H9 (cell line): ENCODE measurements around the gene ADAMTSL5. TPM values are rescaled to one million over a fixed set of nuclear protein-coding genes. Genes with fewer than 3 reads are reported as not detected.
"Not testable (repeated sequence)": the region's sequence is repeated elsewhere in the genome, so short reads cannot be mapped to it uniquely, and the experiment has no call there.

Experiments
- DNase-seq: peaks from one replicate; pipeline ENCODE4 v3.0.0-alpha.2; 2017
- H2AFZ ChIP-seq: one replicate; pipeline ENCODE4 v1.6.1; 2013; ENCODE audit warnings: mild to moderate bottlenecking, low read length, control low read depth, moderate library complexity
- H2AK5ac ChIP-seq: 2 replicates; pipeline ENCODE4 v1.6.1; 2013; ENCODE audit warnings: low read length, control low read depth, mixed read lengths; ENCODE audit not compliant: insufficient read length
- H2BK120ac ChIP-seq: one replicate; pipeline ENCODE4 v1.6.1; 2013; ENCODE audit warnings: low read depth, mild to moderate bottlenecking, low read length, control low read depth, inconsistent platforms; ENCODE audit not compliant: poor library complexity, severe bottlenecking
- H2BK12ac ChIP-seq: 2 replicates; pipeline ENCODE4 v1.6.1; 2013; ENCODE audit warnings: low read length, control low read depth, mixed read lengths, low read depth; ENCODE audit not compliant: insufficient read length
- H2BK15ac ChIP-seq: 2 replicates; pipeline ENCODE4 v1.6.1; 2013; ENCODE audit warnings: low read depth, low read length, control low read depth
- H2BK20ac ChIP-seq: one replicate; pipeline ENCODE4 v1.6.1; 2013; ENCODE audit warnings: low read depth, mild to moderate bottlenecking, low read length, control low read depth, inconsistent platforms; ENCODE audit not compliant: poor library complexity, severe bottlenecking
- H2BK5ac ChIP-seq: 2 replicates; pipeline ENCODE4 v1.6.1; 2013; ENCODE audit warnings: low read length, control low read depth, mixed read lengths; ENCODE audit not compliant: insufficient read length
- H3K14ac ChIP-seq: 2 replicates; pipeline ENCODE4 v1.6.1; 2013; ENCODE audit warnings: low read length, control low read depth; ENCODE audit not compliant: insufficient read depth
- H3K18ac ChIP-seq: 2 replicates; pipeline ENCODE4 v1.6.1; 2013; ENCODE audit warnings: low read depth, mild to moderate bottlenecking, mixed read lengths, low read length, control low read depth; ENCODE audit not compliant: insufficient read length
- H3K23ac ChIP-seq: 2 replicates; pipeline ENCODE4 v1.6.1; 2013; ENCODE audit warnings: low read length, control low read depth, mixed read lengths, low read depth; ENCODE audit not compliant: insufficient read length
- H3K23me2 ChIP-seq: 2 replicates; pipeline ENCODE4 v1.6.1; 2013; ENCODE audit warnings: low read depth, mild to moderate bottlenecking, mixed read lengths, low read length, control low read depth; ENCODE audit not compliant: insufficient read length, poor library complexity, severe bottlenecking
- H3K27ac ChIP-seq: 2 replicates; pipeline ENCODE4 v1.5.1; 2013; ENCODE audit warnings: low read length, control low read depth, mixed read lengths, low read depth; ENCODE audit not compliant: insufficient read length
- H3K27me3 ChIP-seq: 2 replicates; pipeline ENCODE4 v1.6.1; 2013; ENCODE audit warnings: low read length, control low read depth, inconsistent platforms; ENCODE audit not compliant: insufficient read depth
- H3K4ac ChIP-seq: 2 replicates; pipeline ENCODE4 v1.6.1; 2013; ENCODE audit warnings: low read depth, mild to moderate bottlenecking, control low read depth, inconsistent platforms, low read length, moderate library complexity
- H3K4me1 ChIP-seq: 2 replicates; pipeline ENCODE4 v1.6.1; 2013; ENCODE audit warnings: low read length, control low read depth, inconsistent platforms; ENCODE audit not compliant: insufficient read depth
- H3K4me2 ChIP-seq: 2 replicates; pipeline ENCODE4 v1.6.1; 2013; ENCODE audit warnings: low read length, control low read depth, mixed read lengths; ENCODE audit not compliant: insufficient read length, insufficient read depth
- H3K56ac ChIP-seq: 2 replicates; pipeline ENCODE4 v1.6.1; 2013; ENCODE audit warnings: low read depth, mild to moderate bottlenecking, mixed read lengths, low read length, control low read depth; ENCODE audit not compliant: insufficient read length
- H3K79me1 ChIP-seq: 2 replicates; pipeline ENCODE4 v1.6.1; 2013; ENCODE audit warnings: low read depth, mild to moderate bottlenecking, moderate library complexity, low read length, control low read depth, inconsistent platforms; ENCODE audit not compliant: insufficient read depth, poor library complexity, severe bottlenecking
- H3K79me2 ChIP-seq: 2 replicates; pipeline ENCODE4 v1.6.1; 2013; ENCODE audit warnings: low read length, control low read depth, inconsistent platforms; ENCODE audit not compliant: insufficient read depth
- H3K9ac ChIP-seq: 2 replicates; pipeline ENCODE4 v1.6.1; 2013; ENCODE audit warnings: low read length, control low read depth, mixed read lengths; ENCODE audit not compliant: insufficient read length; ENCODE audit errors: extremely low read depth
- H3K9me3 ChIP-seq: one replicate; pipeline ENCODE4 v1.6.1; 2013; ENCODE audit warnings: low read depth, low read length, inconsistent platforms; ENCODE audit not compliant: control insufficient read depth
- H3T11ph ChIP-seq: one replicate; pipeline ENCODE4 v1.6.1; 2013; ENCODE audit warnings: mild to moderate bottlenecking, low read length, control low read depth, inconsistent platforms
- H4K20me1 ChIP-seq: one replicate; pipeline ENCODE4 v1.6.1; 2013; ENCODE audit not compliant: control insufficient read depth, insufficient read length, insufficient read depth
- H4K5ac ChIP-seq: 2 replicates; pipeline ENCODE4 v1.6.1; 2013; ENCODE audit warnings: low read depth, mild to moderate bottlenecking, mixed read lengths, low read length, control low read depth; ENCODE audit not compliant: insufficient read length
- H4K8ac ChIP-seq: replicated peaks from 2 replicates; pipeline ENCODE4 v1.6.1; 2013; ENCODE audit warnings: low read length, control low read depth, mixed read lengths, low read depth; ENCODE audit not compliant: insufficient read length
- H4K91ac ChIP-seq: 2 replicates; pipeline ENCODE4 v1.6.1; 2013; ENCODE audit warnings: low read depth, mild to moderate bottlenecking, moderate library complexity, mixed read lengths, low read length, control low read depth; ENCODE audit not compliant: insufficient read length
- H3K27ac Mint-ChIP-seq, 3 experiments: 2 replicates in 2 of 3; 3 replicates in 1 of 3; pipeline ENCODE4 v1.8.0; 2020 to 2021; ENCODE audit warnings: mixed read lengths in 3 of 3, mild to moderate bottlenecking in 1 of 3, moderate library complexity in 1 of 3
- H3K27me3 Mint-ChIP-seq: 2 replicates; pipeline ENCODE4 v1.8.0; 2021; ENCODE audit warnings: low read depth, mild to moderate bottlenecking, moderate library complexity, mixed read lengths
- H3K36me3 Mint-ChIP-seq, 3 experiments: 2 replicates in 2 of 3; 3 replicates in 1 of 3; pipeline ENCODE4 v1.8.0; 2020 to 2021; ENCODE audit warnings: low read depth in 3 of 3, mixed read lengths in 3 of 3; ENCODE audit not compliant: insufficient read depth in 1 of 3
- H3K4me1 Mint-ChIP-seq, 2 experiments: 2 replicates each; pipeline ENCODE4 v1.8.0; 2020; ENCODE audit warnings: mixed read lengths in 2 of 2
- H3K4me3 Mint-ChIP-seq, 2 experiments: 2 replicates in 1 of 2; 3 replicates in 1 of 2; pipeline ENCODE4 v1.8.0; 2020 to 2021; ENCODE audit warnings: mild to moderate bottlenecking in 2 of 2, mixed read lengths in 2 of 2, moderate library complexity in 1 of 2
- H3K9me3 Mint-ChIP-seq, 2 experiments: 2 replicates in 1 of 2; 3 replicates in 1 of 2; pipeline ENCODE4 v1.8.0; 2020; ENCODE audit warnings: mild to moderate bottlenecking in 2 of 2, mixed read lengths in 2 of 2, moderate library complexity in 1 of 2
- WGBS: extraction: QIAGEN DNeasy Blood & Tissue Kit; methylation state at CpG from one replicate; pipeline ENCODE4 v1.1.7; 2013; ENCODE audit warnings: missing lambda C conversion rate, low lambda C conversion rate, mixed read lengths; ENCODE audit not compliant: insufficient read length; ENCODE audit errors: extremely low coverage; 5-methylcytosine and 5-hydroxymethylcytosine counted together
- total RNA-seq: library from RNA; stranded (reverse); gene quantifications from 2 replicates; pipeline ENCODE4 v1.2.1, GENCODE V29; 2021
- TF ChIP-seq, protein P1 (sequence below): fragments of 200-600 bp; sonication (generic); conservative IDR thresholded peaks from 3 replicates; pipeline ENCODE4 v1.8.0; 2021; ENCODE audit warnings: antibody characterized with exemption, mild to moderate bottlenecking

ADAMTSL5 gene
- total RNA-seq, 1 experiment from 2014 or later: 1.5 TPM

DNA sequence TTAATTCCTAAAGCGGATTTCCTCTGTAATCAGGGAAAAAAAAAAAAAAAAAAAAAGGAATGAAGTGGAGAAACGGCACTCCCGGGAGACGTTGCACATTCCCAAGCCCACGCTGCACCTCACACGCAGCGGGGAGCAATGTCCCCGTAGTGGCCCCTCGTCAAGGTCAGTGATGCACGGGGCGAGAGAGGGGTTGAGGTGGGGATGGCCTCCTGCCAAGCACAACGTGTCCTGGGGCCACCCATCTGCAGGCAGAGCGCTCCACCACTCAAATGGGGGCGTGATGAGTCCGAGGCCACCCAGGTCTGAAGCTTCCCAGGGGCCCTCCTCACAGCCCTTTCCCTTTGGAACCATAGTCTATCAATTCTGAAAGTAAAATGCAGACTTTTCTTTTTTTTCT, 26.2 kb upstream of the ADAMTSL5 start:
- H3K36me3 Mint-ChIP-seq: no peaks in the 10 kb centered on the region
- H2BK120ac ChIP-seq: no peak overlapping the region
- no peak overlapping the region for H3K9ac ChIP-seq
- no peak overlapping the region for H4K91ac ChIP-seq
- H3K9me3 ChIP-seq: no peaks in the 10 kb centered on the region
- H3T11ph ChIP-seq: no peak overlapping the region
- H4K20me1 ChIP-seq: no peaks in the 10 kb centered on the region
- no peak overlapping the region for H3K4me3 Mint-ChIP-seq
- H3K18ac ChIP-seq: no peak overlapping the region
- H3K14ac ChIP-seq: no peak overlapping the region; the same call in 1 of the 2 replicates
- H4K8ac ChIP-seq: no peak overlapping the region
- no peak overlapping the region for H3K4ac ChIP-seq
- no peak overlapping the region for H4K5ac ChIP-seq
- peaks cover 4 to 5% of the 10 kb centered on the region in 2 experiments for H3K4me1 Mint-ChIP-seq
- H2BK20ac ChIP-seq: no peak overlapping the region
- H3K27me3 ChIP-seq: no peaks in the 10 kb centered on the region
- no peak overlapping the region for H2BK12ac ChIP-seq
- no peaks in the 10 kb centered on the region for H3K79me1 ChIP-seq
- DNase-seq: no peak
- no peak overlapping the region for H3K56ac ChIP-seq
- H3K23me2 ChIP-seq: no peaks in the 10 kb centered on the region
- H3K79me2 ChIP-seq: no peaks in the 10 kb centered on the region
- no peak overlapping the region for H2BK5ac ChIP-seq
- H3K27ac Mint-ChIP-seq: no peak overlapping the region
- H2AFZ ChIP-seq: no peak overlapping the region
- no peaks in the 10 kb centered on the region for H3K9me3 Mint-ChIP-seq
- H2BK15ac ChIP-seq: no peak overlapping the region
- H3K4me1 ChIP-seq: no peaks in the 10 kb centered on the region
- TF ChIP-seq, protein P1, sequence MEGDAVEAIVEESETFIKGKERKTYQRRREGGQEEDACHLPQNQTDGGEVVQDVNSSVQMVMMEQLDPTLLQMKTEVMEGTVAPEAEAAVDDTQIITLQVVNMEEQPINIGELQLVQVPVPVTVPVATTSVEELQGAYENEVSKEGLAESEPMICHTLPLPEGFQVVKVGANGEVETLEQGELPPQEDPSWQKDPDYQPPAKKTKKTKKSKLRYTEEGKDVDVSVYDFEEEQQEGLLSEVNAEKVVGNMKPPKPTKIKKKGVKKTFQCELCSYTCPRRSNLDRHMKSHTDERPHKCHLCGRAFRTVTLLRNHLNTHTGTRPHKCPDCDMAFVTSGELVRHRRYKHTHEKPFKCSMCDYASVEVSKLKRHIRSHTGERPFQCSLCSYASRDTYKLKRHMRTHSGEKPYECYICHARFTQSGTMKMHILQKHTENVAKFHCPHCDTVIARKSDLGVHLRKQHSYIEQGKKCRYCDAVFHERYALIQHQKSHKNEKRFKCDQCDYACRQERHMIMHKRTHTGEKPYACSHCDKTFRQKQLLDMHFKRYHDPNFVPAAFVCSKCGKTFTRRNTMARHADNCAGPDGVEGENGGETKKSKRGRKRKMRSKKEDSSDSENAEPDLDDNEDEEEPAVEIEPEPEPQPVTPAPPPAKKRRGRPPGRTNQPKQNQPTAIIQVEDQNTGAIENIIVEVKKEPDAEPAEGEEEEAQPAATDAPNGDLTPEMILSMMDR: no peak
- no peak overlapping the region for H2AK5ac ChIP-seq
- H3K27ac ChIP-seq: no peak overlapping the region
- H3K4me2 ChIP-seq: no peak overlapping the region
- H3K27me3 Mint-ChIP-seq: peaks cover 51% of the 10 kb centered on the region
- no CpG with 5 or more reads among the region's 15 CpGs for WGBS
- no peak overlapping the region for H3K23ac ChIP-seq

DNA sequence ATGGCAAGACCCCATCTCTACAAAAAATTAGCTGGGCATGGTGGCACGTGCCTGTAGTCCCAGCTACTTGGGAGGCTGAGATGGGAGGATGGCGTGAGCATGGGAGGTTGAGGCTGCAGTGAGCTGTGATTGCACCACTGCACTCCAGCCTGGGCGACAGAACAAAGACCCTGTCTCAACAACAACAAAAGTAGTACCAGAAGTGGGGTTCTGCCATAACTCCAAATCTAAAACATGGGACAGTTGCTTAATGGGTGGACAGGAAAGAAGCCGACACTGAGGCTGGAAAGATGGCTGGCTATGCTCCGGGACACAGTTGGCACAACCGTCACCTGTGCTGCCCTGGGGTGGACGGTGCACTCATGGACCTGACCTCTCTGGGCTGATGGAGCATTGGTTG, 22.9 kb upstream of the ADAMTSL5 start:
- H4K20me1 ChIP-seq, H3K56ac ChIP-seq, H3K4me1 ChIP-seq, H4K91ac ChIP-seq, H3K4ac ChIP-seq, H3K9me3 Mint-ChIP-seq, H3K4me3 Mint-ChIP-seq, H4K8ac ChIP-seq, H3K36me3 Mint-ChIP-seq, H3K4me1 Mint-ChIP-seq, H2AK5ac ChIP-seq, H3K23ac ChIP-seq, H2BK120ac ChIP-seq, H3K18ac ChIP-seq, H4K5ac ChIP-seq, H2BK5ac ChIP-seq, H3K4me2 ChIP-seq, H2BK12ac ChIP-seq, H3K27ac ChIP-seq, H3K27ac Mint-ChIP-seq, H3K79me2 ChIP-seq, H2AFZ ChIP-seq, H3K27me3 ChIP-seq, H3K23me2 ChIP-seq, H3K79me1 ChIP-seq, H3K9ac ChIP-seq, H2BK15ac ChIP-seq, H3K9me3 ChIP-seq, H3K14ac ChIP-seq, H2BK20ac ChIP-seq, DNase-seq, H3T11ph ChIP-seq: not testable (repeated sequence)
- peaks cover 33% of the 10 kb centered on the region for H3K27me3 Mint-ChIP-seq
- no CpG with 5 or more reads among the region's 7 CpGs for WGBS
